ENCODE measurements around the gene XCL1. TPM values are rescaled to one million over a fixed set of nuclear protein-coding genes. Genes with fewer than 3 reads are reported as not detected.
A peak's percentile ranks its signal among the peaks of the same experiment; 100 is the strongest.
"Not testable (repeated sequence)": the region's sequence is repeated elsewhere in the genome, so short reads cannot be mapped to it uniquely, and the experiment has no call there.

The XCL1 gene
- polyA plus RNA-seq, 3 donors = 0.07 TPM; not detected in 2

DNA sequence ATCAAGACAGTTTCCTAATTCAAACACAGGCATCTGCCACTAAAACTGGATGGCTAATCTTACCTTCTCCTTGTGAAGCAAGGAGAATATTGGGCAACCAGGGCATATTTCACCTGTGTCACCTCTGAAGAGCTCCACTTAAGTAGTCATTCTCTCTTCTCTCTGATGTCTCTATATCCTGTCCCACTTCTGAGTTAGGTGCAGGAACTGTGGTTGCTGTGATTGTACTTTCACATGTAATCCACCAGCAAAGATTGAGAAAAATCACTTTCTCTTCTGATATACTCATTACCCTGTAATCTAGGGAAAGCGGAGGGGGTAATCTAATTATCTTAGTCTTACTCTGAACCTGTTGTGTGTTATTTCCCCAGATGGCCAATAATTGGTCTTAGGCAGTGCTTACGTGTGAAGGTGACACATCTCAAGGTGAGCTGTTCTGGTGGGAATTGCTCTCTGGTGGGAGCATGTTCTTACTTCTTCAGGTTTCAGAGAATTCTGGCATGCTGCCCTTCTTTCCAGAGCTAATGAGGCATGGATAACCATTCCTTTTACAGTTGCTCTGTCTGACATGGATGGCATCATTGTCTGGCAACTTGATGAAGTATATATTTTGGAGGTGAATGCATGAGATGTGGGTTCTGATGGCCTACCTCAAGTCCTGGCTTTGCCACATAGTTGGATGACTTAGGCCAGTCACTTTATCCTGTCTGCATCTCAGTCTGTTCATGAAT is 44.6 kb upstream of the XCL1 start:
- Histone ChIP-seq H3K36me3 (replicated peaks in 1 of 2; ENCODE audit: control insufficient read depth in 1 of 2, insufficient read depth in 2 of 2, low read length in 2 of 2) (no peaks in the 10 kb centered on the region), H3K27ac (ENCODE audit: low read depth in 1 of 2, low read length in 2 of 2) (no peak overlapping the region), H4K20me1 (ENCODE audit: insufficient read depth, low read length) (no peaks in the 10 kb centered on the region), H3K79me2 (ENCODE audit: insufficient read depth, low read length) (no peaks in the 10 kb centered on the region), H3K9ac (ENCODE audit: insufficient read depth, low read length, poor library complexity, severe bottlenecking) (no peak overlapping the region), H3K27me3 (ENCODE audit: control insufficient read depth in 2 of 2, insufficient read depth in 2 of 2, low read length in 2 of 2) (no peaks in the 10 kb centered on the region), H3K4me3 (replicated peaks in 1 of 3; ENCODE audit: low read depth in 2 of 3, low read length in 3 of 3) (no peak overlapping the region), H3K4me2 (replicated peaks; ENCODE audit: extremely low read depth, low read length, poor library complexity, severe bottlenecking) (no peak overlapping the region), H2AFZ (ENCODE audit: insufficient read depth, low read depth, low read length, poor library complexity, severe bottlenecking) (no peak overlapping the region), H3K4me1 (ENCODE audit: control insufficient read depth in 1 of 2, insufficient read depth in 2 of 2, low read length in 2 of 2) (peaks cover 50 to 61% of the 10 kb centered on the region in 2 donors), H3K9me3 (replicated peaks in 1 of 2; ENCODE audit: control insufficient read depth in 1 of 2, insufficient read depth in 1 of 2, low read length in 2 of 2) (no peaks in the 10 kb centered on the region)
- no peak for DNase-seq
- no peaks in the 10 kb centered on the region for H3K36me3 Mint-ChIP-seq
- WGBS (ENCODE audit: insufficient coverage) = 86% methylated on average over 1 of the region's 2 CpGs
- H3K9me3 Mint-ChIP-seq = no peaks in the 10 kb centered on the region
- no peak overlapping the region for H3K27ac Mint-ChIP-seq
- H3K27me3 Mint-ChIP-seq (ENCODE audit: low read depth in 3 of 3) = no peaks in the 10 kb centered on the region
- H3K4me1 Mint-ChIP-seq = peaks cover 59% of the 10 kb centered on the region
- TF ChIP-seq, protein P1, sequence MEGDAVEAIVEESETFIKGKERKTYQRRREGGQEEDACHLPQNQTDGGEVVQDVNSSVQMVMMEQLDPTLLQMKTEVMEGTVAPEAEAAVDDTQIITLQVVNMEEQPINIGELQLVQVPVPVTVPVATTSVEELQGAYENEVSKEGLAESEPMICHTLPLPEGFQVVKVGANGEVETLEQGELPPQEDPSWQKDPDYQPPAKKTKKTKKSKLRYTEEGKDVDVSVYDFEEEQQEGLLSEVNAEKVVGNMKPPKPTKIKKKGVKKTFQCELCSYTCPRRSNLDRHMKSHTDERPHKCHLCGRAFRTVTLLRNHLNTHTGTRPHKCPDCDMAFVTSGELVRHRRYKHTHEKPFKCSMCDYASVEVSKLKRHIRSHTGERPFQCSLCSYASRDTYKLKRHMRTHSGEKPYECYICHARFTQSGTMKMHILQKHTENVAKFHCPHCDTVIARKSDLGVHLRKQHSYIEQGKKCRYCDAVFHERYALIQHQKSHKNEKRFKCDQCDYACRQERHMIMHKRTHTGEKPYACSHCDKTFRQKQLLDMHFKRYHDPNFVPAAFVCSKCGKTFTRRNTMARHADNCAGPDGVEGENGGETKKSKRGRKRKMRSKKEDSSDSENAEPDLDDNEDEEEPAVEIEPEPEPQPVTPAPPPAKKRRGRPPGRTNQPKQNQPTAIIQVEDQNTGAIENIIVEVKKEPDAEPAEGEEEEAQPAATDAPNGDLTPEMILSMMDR (IDR thresholded peaks at IDR 0.05) = no peak
- H3K4me3 Mint-ChIP-seq = no peak overlapping the region
- intact Hi-C loops (cut with micrococcal nuclease) = no loop called here

DNA sequence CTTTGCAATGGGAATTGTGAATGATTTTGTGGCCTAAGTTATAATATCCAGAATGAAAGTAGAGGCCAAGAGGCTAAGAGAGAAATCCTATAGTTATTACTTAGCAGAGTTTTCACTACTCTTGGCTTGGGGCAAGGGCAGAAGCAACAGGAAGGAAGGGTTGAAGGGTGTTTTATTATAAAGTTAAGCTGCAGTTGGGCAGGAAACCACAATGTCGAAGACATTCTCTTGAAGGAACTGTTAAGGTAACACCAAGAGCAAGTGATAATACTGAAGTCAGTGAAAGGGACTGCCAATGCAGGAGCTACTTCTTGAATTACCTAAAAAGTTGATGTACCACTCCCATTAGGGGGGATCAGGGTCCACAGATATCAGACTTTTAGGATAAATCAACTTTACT is 40.9 kb upstream of the XCL1 start:
- Mint-ChIP-seq H3K4me3 (peak overlapping the region in 1 of 2 donors; percentile 75), H3K27me3 (ENCODE audit: low read depth in 3 of 3) (no peaks in the 10 kb centered on the region), H3K4me1 (peaks cover 61% of the 10 kb centered on the region), H3K9me3 (peaks cover 0 to 11% (median 3%) of the 10 kb centered on the region in 7 donors), H3K36me3 (peaks cover 4 to 6% of the 10 kb centered on the region in 2 donors), H3K27ac (peak overlapping the region; percentile 61 to 90 (median 83))
- H3K79me2 ChIP-seq (ENCODE audit: insufficient read depth, low read length) = no peaks in the 10 kb centered on the region
- H3K4me3 ChIP-seq (replicated peaks in 1 of 3; ENCODE audit: low read depth in 2 of 3, low read length in 3 of 3) = peak overlapping the region; percentile 1 to 35 (median 9)
- H2AFZ ChIP-seq (ENCODE audit: insufficient read depth, low read depth, low read length, poor library complexity, severe bottlenecking) = peak overlapping the region; percentile 9
- peak overlapping the region in 1 of 2 donors; percentile 79 for H3K27ac ChIP-seq (ENCODE audit: low read depth in 1 of 2, low read length in 2 of 2)
- intact Hi-C loops (cut with micrococcal nuclease) = no loop called here
- no peaks in the 10 kb centered on the region for H4K20me1 ChIP-seq (ENCODE audit: insufficient read depth, low read length)
- H3K9me3 ChIP-seq (replicated peaks in 1 of 2; ENCODE audit: control insufficient read depth in 1 of 2, insufficient read depth in 1 of 2, low read length in 2 of 2) = no peaks in the 10 kb centered on the region
- peaks cover 37 to 46% of the 10 kb centered on the region in 2 donors for H3K4me1 ChIP-seq (ENCODE audit: control insufficient read depth in 1 of 2, insufficient read depth in 2 of 2, low read length in 2 of 2)
- no peaks in the 10 kb centered on the region for H3K27me3 ChIP-seq (ENCODE audit: control insufficient read depth in 2 of 2, insufficient read depth in 2 of 2, low read length in 2 of 2)
- no peak overlapping the region for H3K9ac ChIP-seq (ENCODE audit: insufficient read depth, low read length, poor library complexity, severe bottlenecking)
- TF ChIP-seq, protein P1 (IDR thresholded peaks at IDR 0.05) = no peak
- H3K36me3 ChIP-seq (replicated peaks in 1 of 2; ENCODE audit: control insufficient read depth in 1 of 2, insufficient read depth in 2 of 2, low read length in 2 of 2) = no peaks in the 10 kb centered on the region
- peak overlapping the region; percentile 63 for H3K4me2 ChIP-seq (replicated peaks; ENCODE audit: extremely low read depth, low read length, poor library complexity, severe bottlenecking)
- WGBS (ENCODE audit: insufficient coverage) = 0% methylated on average over 1 of the region's 1 CpG
- DNase-seq = peak in 1 of 3 donors; percentile 25

DNA sequence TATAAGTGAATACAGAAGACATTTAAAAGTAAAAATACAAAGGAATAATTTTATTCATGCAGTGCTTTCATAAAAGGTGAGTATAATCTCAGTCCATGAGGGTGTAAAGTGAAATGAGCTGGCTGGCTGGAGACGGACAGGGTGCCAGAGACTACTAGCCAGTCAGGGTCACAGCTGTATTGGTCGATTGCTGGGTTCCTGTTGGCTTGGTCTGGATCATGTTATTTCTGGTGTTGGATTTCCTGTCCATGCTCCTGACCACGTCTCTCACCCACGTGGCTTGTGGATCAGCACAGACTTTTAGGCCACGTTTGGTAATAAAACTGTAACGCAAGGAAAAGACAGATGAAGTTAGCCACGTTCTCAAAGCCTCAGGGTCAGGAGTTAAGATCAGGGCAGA is 35.6 kb upstream of the XCL1 start:
- H4K20me1 ChIP-seq (ENCODE audit: insufficient read depth, low read length); H3K4me2 ChIP-seq (replicated peaks; ENCODE audit: extremely low read depth, low read length, poor library complexity, severe bottlenecking); H3K27ac ChIP-seq (ENCODE audit: low read depth in 1 of 2, low read length in 2 of 2); H3K9ac ChIP-seq (ENCODE audit: insufficient read depth, low read length, poor library complexity, severe bottlenecking); H3K36me3 ChIP-seq (replicated peaks in 1 of 2; ENCODE audit: control insufficient read depth in 1 of 2, insufficient read depth in 2 of 2, low read length in 2 of 2); H3K36me3 Mint-ChIP-seq; H3K27me3 ChIP-seq (ENCODE audit: control insufficient read depth in 2 of 2, insufficient read depth in 2 of 2, low read length in 2 of 2); H2AFZ ChIP-seq (ENCODE audit: insufficient read depth, low read depth, low read length, poor library complexity, severe bottlenecking); DNase-seq; H3K4me3 ChIP-seq (replicated peaks in 1 of 3; ENCODE audit: low read depth in 2 of 3, low read length in 3 of 3); H3K27me3 Mint-ChIP-seq (ENCODE audit: low read depth in 3 of 3); intact Hi-C loops (cut with micrococcal nuclease); H3K4me3 Mint-ChIP-seq; H3K79me2 ChIP-seq (ENCODE audit: insufficient read depth, low read length); H3K27ac Mint-ChIP-seq; H3K9me3 ChIP-seq (replicated peaks in 1 of 2; ENCODE audit: control insufficient read depth in 1 of 2, insufficient read depth in 1 of 2, low read length in 2 of 2): not testable (repeated sequence)
- H3K4me1 ChIP-seq (ENCODE audit: control insufficient read depth in 1 of 2, insufficient read depth in 2 of 2, low read length in 2 of 2) = peaks cover 8 to 11% of the 10 kb centered on the region in 2 donors
- Mint-ChIP-seq H3K4me1 (peaks cover 34% of the 10 kb centered on the region), H3K9me3 (peaks cover 0 to 11% (median 3%) of the 10 kb centered on the region in 7 donors)
- 100% methylated on average over 1 of the region's 7 CpGs for WGBS (ENCODE audit: insufficient coverage)
